MCF 10A (cell line): ENCODE data around the gene GRIFIN. TPM values are rescaled to one million over a fixed set of nuclear protein-coding genes. Genes with fewer than 3 reads are reported as not detected.

ENCODE experiments used
- BruUV-seq: library from RNA; stranded (reverse); fragments of 400-500 nt; replicated peaks from 2 replicates; lab custom pipeline; 2021; lab: Mats Ljungman, UMichigan
- CTCF ChIA-PET: fragments of 300-600 bp; sonication (Branson Sonifier 250); formaldehyde crosslinking; extraction: SDS; loops from one replicate; lab custom pipeline; 2021; ENCODE audit warnings: antibody characterized with exemption, inconsistent platforms; lab: Yijun Ruan, JAX
- POLR2A ChIA-PET: fragments of 300-600, 350-650 bp; sonication (Branson Sonifier 250); formaldehyde crosslinking; extraction: SDS; loops from one replicate; lab custom pipeline; 2020; ENCODE audit warnings: antibody characterized with exemption, inconsistent platforms; lab: Yijun Ruan, JAX
- DNase-seq: peaks from one replicate; pipeline ENCODE4 v3.0.0-alpha.2; 2018; ENCODE audit not compliant: unreplicated experiment
- H3K27ac Mint-ChIP-seq: one replicate; pipeline ENCODE4 v1.8.0; 2022; ENCODE audit warnings: mild to moderate bottlenecking, low read depth, mixed read lengths; ENCODE audit not compliant: unreplicated experiment
- H3K27me3 Mint-ChIP-seq: one replicate; pipeline ENCODE4 v1.8.0; 2022; ENCODE audit warnings: mixed read lengths; ENCODE audit not compliant: insufficient read depth, unreplicated experiment
- H3K36me3 Mint-ChIP-seq: one replicate; pipeline ENCODE4 v1.8.0; 2022; ENCODE audit warnings: mild to moderate bottlenecking, moderate library complexity, mixed read lengths; ENCODE audit not compliant: insufficient read depth, unreplicated experiment
- H3K4me1 Mint-ChIP-seq: one replicate; pipeline ENCODE4 v1.8.0; 2022; ENCODE audit warnings: mixed read lengths; ENCODE audit not compliant: insufficient read depth, unreplicated experiment
- H3K4me3 Mint-ChIP-seq: one replicate; pipeline ENCODE4 v1.8.0; 2022; ENCODE audit warnings: mild to moderate bottlenecking, moderate library complexity, mixed read lengths; ENCODE audit not compliant: unreplicated experiment
- H3K9me3 Mint-ChIP-seq: one replicate; pipeline ENCODE4 v1.8.0; 2022; ENCODE audit warnings: mixed read lengths; ENCODE audit not compliant: unreplicated experiment
- CTCF ChIP-seq: fragments of 200-600 bp; IDR thresholded peaks from one replicate; pipeline ENCODE4 v1.8.0; 2022; ENCODE audit warnings: antibody characterized with exemption, mild to moderate bottlenecking; ENCODE audit not compliant: unreplicated experiment
- intact Hi-C: fragments of 100-400 bp; cut with micrococcal nuclease; formaldehyde crosslinking; loops from 2 replicates; pipeline ENCODE4 v1.14.1; 2022
- total RNA-seq: library from RNA; stranded (reverse); gene quantifications from 2 replicates; pipeline ENCODE4 v1.2.3, GENCODE V29; 2022

GRIFIN gene
- total RNA-seq, 1 experiment from 2014 or later = not detected

DNA sequence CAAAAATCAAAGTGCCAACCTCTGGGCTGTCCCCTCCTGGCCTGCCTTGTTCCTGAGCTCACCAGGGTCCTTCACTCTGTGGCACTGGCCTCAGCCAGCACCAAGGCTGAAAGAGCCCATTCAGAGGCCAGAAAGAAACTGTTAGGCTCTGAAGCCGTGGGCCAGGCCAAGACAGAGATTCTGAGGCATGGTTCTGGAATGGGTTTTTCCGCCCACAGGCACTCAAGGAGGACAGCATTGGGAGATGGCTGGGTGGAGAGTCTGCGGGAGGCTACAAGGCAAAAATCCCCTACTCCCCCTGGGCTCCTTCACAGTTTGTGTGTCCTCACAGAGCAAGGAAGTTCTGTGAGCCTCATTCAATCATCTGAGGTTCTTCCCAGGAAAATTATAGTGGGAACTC lies 31.7 kb downstream of the GRIFIN start:
- ChIA-PET CTCF (interaction anchor here (1.7 kb wide), 1 partner anchor 237 kb away, joined by 3 read pairs; no protein-coding TSS in a partner anchor), POLR2A (no interaction called here)
- H3K36me3 Mint-ChIP-seq = peaks cover 4% of the 10 kb centered on the region
- no peak for DNase-seq
- no peaks in the 10 kb centered on the region for H3K27me3 Mint-ChIP-seq
- H3K4me3 Mint-ChIP-seq = no peak overlapping the region
- BruUV-seq = no TSS peak
- intact Hi-C loops = no loop called here
- no peak overlapping the region for H3K27ac Mint-ChIP-seq
- no peaks in the 10 kb centered on the region for H3K4me1 Mint-ChIP-seq
- no peaks in the 10 kb centered on the region for H3K9me3 Mint-ChIP-seq
- no peak for TF ChIP-seq CTCF

DNA sequence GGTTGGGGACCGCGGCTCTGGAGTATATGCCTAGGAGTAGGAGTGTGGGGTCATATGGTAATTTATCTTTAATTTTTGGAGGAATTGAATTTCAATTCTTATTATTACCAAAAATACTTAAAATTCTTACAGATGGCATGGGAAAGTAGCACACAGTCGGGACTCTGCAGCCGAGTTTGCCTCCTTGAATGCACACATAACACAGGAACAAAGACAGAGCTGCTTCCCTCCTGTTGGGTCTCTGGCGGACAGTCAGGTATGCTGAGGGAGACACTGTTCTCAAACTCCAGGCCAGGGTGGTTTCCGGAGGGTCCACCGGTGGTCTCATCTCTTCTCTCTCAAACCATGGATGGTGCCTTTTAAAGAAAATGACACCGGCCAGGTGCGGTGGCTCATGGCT lies 32.7 kb downstream of the GRIFIN start:
- H3K27me3 Mint-ChIP-seq = no peaks in the 10 kb centered on the region

GRCh38 chr7:2441430-2442058 lies 34.7 kb downstream of the GRIFIN start:
- DNase-seq = no peak
- ChIA-PET CTCF (interaction anchor here (0.6 to 2.2 kb wide), 4 partner anchors 9 to 979 kb away, joined by 3 to 7 read pairs (median 4); no protein-coding TSS in a partner anchor), POLR2A (no interaction called here)
- intact Hi-C loops = no loop called here
- H3K27ac Mint-ChIP-seq = no peak overlapping the region
- no peaks in the 10 kb centered on the region for H3K27me3 Mint-ChIP-seq
- H3K36me3 Mint-ChIP-seq = peaks cover 11% of the 10 kb centered on the region
- BruUV-seq = no TSS peak
- no peak overlapping the region for H3K4me3 Mint-ChIP-seq
- TF ChIP-seq CTCF = no peak
- no peaks in the 10 kb centered on the region for H3K9me3 Mint-ChIP-seq
- peaks cover 22% of the 10 kb centered on the region for H3K4me1 Mint-ChIP-seq

More for the DNA sequence above, 32.7 kb downstream of the GRIFIN start:
- Mint-ChIP-seq H3K4me3 (no peak overlapping the region), H3K9me3 (no peaks in the 10 kb centered on the region), H3K27ac (no peak overlapping the region), H3K4me1 (peaks cover 8% of the 10 kb centered on the region), H3K36me3 (peaks cover 8% of the 10 kb centered on the region)
- intact Hi-C loops = no loop called here
- no peak for DNase-seq
- ChIA-PET CTCF (no interaction called here), POLR2A (no interaction called here)
- BruUV-seq = no TSS peak
- TF ChIP-seq CTCF = no peak

- H3K36me3 Mint-ChIP-seq = peaks cover 11% of the 10 kb centered on the region
- TF ChIP-seq CTCF = no peak
- H3K27ac Mint-ChIP-seq = no peak overlapping the region
- no peaks in the 10 kb centered on the region for H3K9me3 Mint-ChIP-seq
- no peaks in the 10 kb centered on the region for H3K27me3 Mint-ChIP-seq
- no TSS peak for BruUV-seq
- POLR2A ChIA-PET = no interaction called here
- H3K4me3 Mint-ChIP-seq = no peak overlapping the region
- DNase-seq = no peak
- intact Hi-C loops = no loop called here
- CTCF ChIA-PET = interaction anchor here (0.6 to 2.2 kb wide), 5 partner anchors 10 to 978 kb away, joined by 3 to 7 read pairs (median 3); no protein-coding TSS in a partner anchor
- H3K4me1 Mint-ChIP-seq = peaks cover 22% of the 10 kb centered on the region
Observed at GRCh38 chr7:2440608-2441245, 35.5 kb downstream of the GRIFIN start.
